Activated CD4-positive, alpha-beta T cell treated with anti-CD3 and anti-CD28 coated beads, Interleukin-2, amount 10 ng/mL, durations not matched to agents 24 days and 14 days (primary cell): Measurements from ENCODE around the gene SERPINA9. TPM values are rescaled to one million over a fixed set of nuclear protein-coding genes. Genes with fewer than 3 reads are reported as not detected.
"Not testable (repeated sequence)": the region's sequence is repeated elsewhere in the genome, so short reads cannot be mapped to it uniquely, and the experiment has no call there.

ENCODE experiments used
- DNase-seq: peaks from one replicate; pipeline ENCODE4 v3.0.0; 2022
- H3K27ac Mint-ChIP-seq: one replicate; pipeline ENCODE4 v1.8.0; 2022; ENCODE audit warnings: mild to moderate bottlenecking, mixed read lengths
- H3K27me3 Mint-ChIP-seq: one replicate; pipeline ENCODE4 v1.8.0; 2022; ENCODE audit warnings: mixed read lengths
- H3K36me3 Mint-ChIP-seq: one replicate; pipeline ENCODE4 v1.8.0; 2022; ENCODE audit warnings: low read depth, mild to moderate bottlenecking, mixed read lengths
- H3K4me1 Mint-ChIP-seq: one replicate; pipeline ENCODE4 v1.8.0; 2021; ENCODE audit warnings: mixed read lengths
- H3K4me3 Mint-ChIP-seq: one replicate; pipeline ENCODE4 v1.8.0; 2022; ENCODE audit warnings: mild to moderate bottlenecking, moderate library complexity, mixed read lengths
- H3K9me3 Mint-ChIP-seq: one replicate; pipeline ENCODE4 v1.8.0; 2021; ENCODE audit warnings: mixed read lengths
- intact Hi-C: fragments of 100-400 bp; cut with micrococcal nuclease; formaldehyde crosslinking; loops from one replicate; pipeline ENCODE4 v1.15.1; 2023
- total RNA-seq: library from RNA; stranded (reverse); gene quantifications from 2 replicates; pipeline ENCODE4 v1.2.3, GENCODE V29; 2022

The SERPINA9 gene
- total RNA-seq, 1 donor from 2014 or later: not detected

DNA sequence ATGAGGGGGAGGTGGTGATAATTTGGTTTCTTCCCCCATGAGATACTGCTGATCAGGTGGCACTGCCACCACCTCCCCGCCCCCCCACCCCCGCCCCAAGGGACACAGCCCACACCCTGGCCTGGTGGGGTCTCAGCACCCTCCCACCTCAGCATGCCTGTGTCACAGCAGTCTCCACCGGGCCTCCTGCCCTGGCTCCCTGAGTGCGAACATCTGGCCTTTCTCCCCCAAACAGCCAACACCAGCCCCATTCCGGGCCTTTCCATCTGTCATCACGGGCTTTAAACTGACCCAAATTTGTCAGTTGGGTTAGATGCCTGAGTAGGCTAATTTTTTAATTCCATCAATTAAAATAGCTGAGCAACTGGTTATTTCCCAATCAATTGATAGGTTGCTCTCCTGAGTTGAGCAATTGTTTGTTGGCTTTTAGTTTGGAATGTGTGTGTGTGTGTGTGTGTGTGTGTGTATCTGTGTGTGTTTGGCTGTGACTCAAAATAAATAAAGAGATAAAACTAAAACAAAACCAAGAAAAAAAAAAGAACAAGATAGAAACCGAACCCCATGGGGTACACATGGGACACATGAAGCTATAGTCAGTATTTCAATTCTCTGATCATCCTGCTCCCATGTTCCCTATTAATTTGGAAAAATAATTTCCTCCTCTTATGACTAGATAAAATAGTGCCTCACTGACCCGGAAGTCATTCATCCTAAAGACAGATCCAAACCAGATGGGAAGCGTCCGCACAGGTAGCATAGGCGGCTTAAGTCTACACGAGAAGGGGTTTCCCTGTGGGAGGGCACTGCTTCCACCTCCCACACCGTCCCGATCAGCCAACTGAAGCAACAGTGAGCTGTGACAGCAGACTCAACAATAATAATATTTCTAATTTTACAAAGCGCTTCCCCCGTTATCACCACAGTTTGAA, 25.9 kb upstream of the SERPINA9 start:
- H3K4me1 Mint-ChIP-seq: no peaks in the 10 kb centered on the region
- H3K4me3 Mint-ChIP-seq: no peak overlapping the region
- DNase-seq: no peak
- H3K9me3 Mint-ChIP-seq: no peaks in the 10 kb centered on the region
- no peaks in the 10 kb centered on the region for H3K36me3 Mint-ChIP-seq
- H3K27ac Mint-ChIP-seq: no peak overlapping the region
- H3K27me3 Mint-ChIP-seq: no peaks in the 10 kb centered on the region
- intact Hi-C loops: no loop called here

DNA sequence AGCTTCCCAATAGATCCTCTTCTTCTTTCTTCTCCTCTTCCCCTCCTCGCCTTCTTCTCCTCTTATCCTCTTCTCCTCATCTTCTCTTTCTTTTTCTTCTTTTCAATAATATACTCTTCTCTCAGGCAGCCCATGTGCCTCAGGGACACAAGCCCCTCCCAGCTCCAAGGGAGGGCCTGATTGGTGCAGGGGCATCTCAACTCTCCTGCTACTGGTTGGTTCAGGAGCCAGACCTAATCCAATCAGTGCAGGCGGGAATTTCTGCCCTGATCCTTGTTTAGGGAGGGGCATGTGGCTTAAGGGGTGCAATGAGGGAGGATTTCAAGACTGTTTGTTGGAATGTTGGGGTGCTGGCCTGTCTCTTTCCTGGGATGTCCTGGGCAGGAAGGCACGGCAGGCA, 24.3 kb upstream of the SERPINA9 start:
- Mint-ChIP-seq H3K9me3 (no peaks in the 10 kb centered on the region), H3K36me3 (no peaks in the 10 kb centered on the region), H3K27me3 (no peaks in the 10 kb centered on the region), H3K4me3 (no peak overlapping the region), H3K27ac (no peak overlapping the region), H3K4me1 (no peaks in the 10 kb centered on the region)
- DNase-seq: no peak
- intact Hi-C loops: no loop called here

DNA sequence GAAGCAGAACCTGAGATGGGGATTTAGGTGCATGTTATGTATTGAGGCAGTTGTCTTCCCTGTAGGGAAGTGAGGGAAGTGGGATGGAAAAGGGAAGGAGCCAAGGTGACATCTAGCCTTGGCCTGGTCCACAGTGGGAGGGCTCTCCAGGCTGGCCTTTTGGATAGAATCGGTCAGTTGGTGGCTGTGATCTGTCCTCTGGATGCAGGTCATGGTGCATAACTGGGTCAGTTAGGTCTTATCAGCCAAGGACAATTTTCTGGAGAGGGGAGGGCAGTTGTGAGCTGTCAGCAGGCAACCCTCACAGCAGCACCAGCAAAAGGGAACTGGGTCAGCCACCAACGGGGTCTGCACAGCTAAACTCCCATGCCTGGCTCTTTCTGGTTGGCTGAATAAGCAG, 23.7 kb upstream of the SERPINA9 start:
- no peaks in the 10 kb centered on the region for H3K4me1 Mint-ChIP-seq
- no peak overlapping the region for H3K4me3 Mint-ChIP-seq
- no peak for DNase-seq
- no peaks in the 10 kb centered on the region for H3K36me3 Mint-ChIP-seq
- H3K27me3 Mint-ChIP-seq: no peaks in the 10 kb centered on the region
- intact Hi-C loops: no loop called here
- no peak overlapping the region for H3K27ac Mint-ChIP-seq
- no peaks in the 10 kb centered on the region for H3K9me3 Mint-ChIP-seq

DNA sequence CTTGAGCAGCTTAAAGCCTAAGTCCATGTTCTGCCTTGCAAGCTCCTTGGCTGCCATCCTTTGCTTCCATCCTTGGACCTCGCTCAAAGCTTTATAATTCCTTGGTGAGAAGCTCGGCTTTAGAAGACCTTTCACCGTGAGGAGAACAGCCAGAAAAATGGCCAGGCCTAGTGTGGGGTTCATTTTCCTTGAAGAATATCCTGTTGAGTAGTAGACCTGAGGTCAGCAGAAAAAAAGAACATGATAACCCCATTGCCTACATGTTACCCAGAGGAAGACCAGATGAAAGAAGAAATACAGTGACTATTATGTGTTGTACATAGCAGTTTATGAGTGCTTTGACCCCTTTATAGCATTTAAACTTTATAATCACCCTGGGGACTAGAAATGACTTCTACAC, 22.2 kb upstream of the SERPINA9 start:
- intact Hi-C loops: no loop called here
- Mint-ChIP-seq H3K36me3 (no peaks in the 10 kb centered on the region), H3K4me1 (no peaks in the 10 kb centered on the region), H3K27me3 (no peaks in the 10 kb centered on the region), H3K9me3 (no peaks in the 10 kb centered on the region), H3K4me3 (no peak overlapping the region), H3K27ac (no peak overlapping the region)
- no peak for DNase-seq

DNA sequence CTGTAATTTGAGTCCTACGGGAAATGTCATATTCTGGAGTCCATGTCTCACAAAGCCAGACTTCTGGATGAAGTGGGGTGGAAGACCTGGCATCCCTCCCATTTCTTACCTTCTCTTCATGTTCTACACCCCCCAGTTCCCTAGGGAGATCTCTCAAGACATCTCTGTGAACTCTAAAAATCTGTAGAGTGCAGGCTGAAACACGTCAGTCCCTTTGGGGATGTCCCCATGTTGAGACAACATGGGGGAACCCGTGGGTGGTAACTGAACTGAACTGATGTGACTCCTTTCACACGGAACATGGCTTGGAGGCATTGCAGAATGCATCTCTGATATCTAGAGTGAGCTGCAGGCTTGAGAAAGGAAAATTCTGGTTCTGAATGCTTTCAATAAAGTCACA, 18.1 kb upstream of the SERPINA9 start:
- no peak overlapping the region for H3K4me3 Mint-ChIP-seq
- H3K4me1 Mint-ChIP-seq: no peaks in the 10 kb centered on the region
- intact Hi-C loops: no loop called here
- no peak for DNase-seq
- H3K36me3 Mint-ChIP-seq: no peaks in the 10 kb centered on the region
- H3K27me3 Mint-ChIP-seq: no peaks in the 10 kb centered on the region
- no peaks in the 10 kb centered on the region for H3K9me3 Mint-ChIP-seq
- H3K27ac Mint-ChIP-seq: no peak overlapping the region

DNA sequence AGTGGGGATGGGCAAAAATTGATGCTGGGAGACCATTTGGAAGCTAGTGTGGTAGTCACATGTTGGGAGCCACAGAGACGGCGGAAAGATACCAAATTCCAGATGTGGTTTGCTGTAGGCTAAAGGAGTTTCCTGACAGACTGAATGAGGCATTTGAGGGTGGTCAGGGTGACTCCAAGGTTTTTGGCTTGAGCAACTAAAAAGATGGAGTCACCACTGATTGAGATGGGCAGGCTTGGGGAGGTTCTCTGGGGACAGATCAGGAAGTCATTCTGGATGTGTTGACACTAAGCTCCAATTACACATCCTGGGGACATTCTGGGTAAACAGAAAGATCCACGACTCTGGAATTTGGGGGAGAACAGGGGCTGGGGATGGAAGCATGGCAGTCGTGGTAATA, 15.5 kb upstream of the SERPINA9 start:
- no peak overlapping the region for H3K27ac Mint-ChIP-seq
- no peaks in the 10 kb centered on the region for H3K4me1 Mint-ChIP-seq
- no peaks in the 10 kb centered on the region for H3K36me3 Mint-ChIP-seq
- H3K4me3 Mint-ChIP-seq: no peak overlapping the region
- no peak for DNase-seq
- no peaks in the 10 kb centered on the region for H3K9me3 Mint-ChIP-seq
- H3K27me3 Mint-ChIP-seq: no peaks in the 10 kb centered on the region
- intact Hi-C loops: no loop called here

DNA sequence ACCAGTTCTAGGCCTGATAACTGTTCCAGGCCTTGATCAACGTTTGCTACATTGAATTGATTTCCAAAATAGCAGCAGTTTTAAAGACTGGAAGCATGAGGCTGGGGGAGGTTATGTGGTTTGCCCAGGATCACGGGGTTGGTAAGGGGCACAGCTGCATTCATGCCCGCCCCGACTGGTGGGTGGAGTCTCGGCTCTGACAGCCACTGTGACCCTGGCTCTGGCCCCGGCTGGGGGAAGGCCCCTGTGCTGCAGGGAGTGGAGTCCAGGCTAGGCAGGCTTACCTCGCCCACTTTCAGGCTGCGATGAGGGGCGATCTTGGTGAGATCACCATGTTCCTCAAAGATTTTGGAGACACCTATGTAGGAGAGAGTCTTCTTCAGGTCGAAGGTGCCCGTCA, 13.3 kb upstream of the SERPINA9 start:
- intact Hi-C loops: loop anchor here (5.0 kb wide), 2 partner anchors 132 to 357 kb away; no protein-coding TSS in a partner anchor
- Mint-ChIP-seq H3K36me3 (no peaks in the 10 kb centered on the region), H3K27me3 (no peaks in the 10 kb centered on the region), H3K9me3 (no peaks in the 10 kb centered on the region), H3K4me1 (peaks cover 1% of the 10 kb centered on the region), H3K4me3 (no peak overlapping the region), H3K27ac (no peak overlapping the region)
- DNase-seq: no peak

DNA sequence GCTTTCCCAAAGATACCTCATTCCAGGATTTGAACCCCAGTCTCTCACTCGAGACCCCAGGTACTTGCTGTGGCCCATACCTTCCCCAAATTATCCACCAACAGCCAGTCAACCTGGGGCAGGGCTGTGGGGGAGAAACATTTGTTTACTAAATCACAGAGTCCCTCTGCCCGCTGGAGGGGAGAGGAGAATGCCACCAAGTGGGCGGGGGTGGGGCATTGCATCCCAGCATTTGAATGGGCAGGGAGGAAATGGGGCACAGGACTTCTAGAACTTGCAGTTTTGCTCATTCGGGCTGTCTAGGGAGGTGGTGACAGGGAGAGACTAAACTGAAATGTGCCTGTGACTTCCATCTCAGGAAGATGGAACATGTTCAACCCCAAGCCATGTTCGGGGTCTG, 10.9 kb upstream of the SERPINA9 start:
- peaks cover 1% of the 10 kb centered on the region for H3K4me1 Mint-ChIP-seq
- no peak for DNase-seq
- no peak overlapping the region for H3K4me3 Mint-ChIP-seq
- no peaks in the 10 kb centered on the region for H3K9me3 Mint-ChIP-seq
- H3K36me3 Mint-ChIP-seq: no peaks in the 10 kb centered on the region
- no peaks in the 10 kb centered on the region for H3K27me3 Mint-ChIP-seq
- intact Hi-C loops: loop anchor here (1.0 to 5.0 kb wide), 3 partner anchors 53 to 355 kb away; no protein-coding TSS in a partner anchor
- H3K27ac Mint-ChIP-seq: no peak overlapping the region

DNA sequence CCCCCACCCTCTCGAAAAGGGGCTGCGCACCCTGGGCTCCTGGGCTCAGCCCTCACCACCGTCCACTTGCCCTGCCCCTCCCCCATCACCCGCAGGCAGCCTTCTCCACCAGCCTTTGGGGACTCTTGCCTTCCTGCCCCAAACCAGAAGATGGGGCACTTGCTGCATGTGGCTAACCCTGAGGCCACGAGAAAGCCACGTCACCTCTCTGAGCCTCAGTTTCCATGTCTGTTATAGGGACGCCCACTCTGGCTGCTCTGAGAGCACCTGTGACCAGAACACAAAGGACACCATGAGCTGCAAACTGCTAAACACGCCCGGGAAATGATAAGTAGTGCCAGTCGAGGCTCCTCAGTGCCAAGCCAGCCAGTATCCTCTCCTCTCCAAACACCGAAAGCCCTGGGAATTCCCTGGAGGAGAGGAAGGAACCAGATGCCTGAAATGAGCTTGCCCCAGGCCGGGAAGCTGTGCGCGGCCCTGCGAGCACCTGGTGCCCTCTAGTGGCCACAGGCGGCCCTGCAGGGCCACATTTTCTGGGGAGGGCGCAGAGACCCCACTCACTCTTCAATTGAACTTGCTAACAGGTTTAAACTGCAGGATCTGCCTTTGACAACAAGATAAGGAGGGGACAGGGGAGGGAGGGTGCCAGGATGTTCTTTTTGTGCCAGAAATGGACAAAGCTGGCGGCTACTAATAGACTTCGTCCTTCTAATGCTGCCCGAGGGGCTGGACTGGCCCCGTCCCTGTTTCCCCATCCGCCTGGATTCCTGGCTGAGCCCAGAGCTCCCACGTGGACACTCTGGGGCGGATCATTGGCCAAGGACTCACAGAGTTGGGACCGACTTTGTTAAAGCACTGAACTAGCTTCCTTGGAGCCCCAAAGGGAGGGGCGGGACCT, 10.2 kb upstream of the SERPINA9 start:
- peak; percentile 85 for DNase-seq
- intact Hi-C loops: loop anchor here (1.0 to 5.0 kb wide), 3 partner anchors 52 to 354 kb away; no protein-coding TSS in a partner anchor
- H3K4me1 Mint-ChIP-seq: peaks cover 1% of the 10 kb centered on the region
- no peak overlapping the region for H3K4me3 Mint-ChIP-seq
- H3K36me3 Mint-ChIP-seq: no peaks in the 10 kb centered on the region
- no peaks in the 10 kb centered on the region for H3K27me3 Mint-ChIP-seq
- H3K27ac Mint-ChIP-seq: no peak overlapping the region
- no peaks in the 10 kb centered on the region for H3K9me3 Mint-ChIP-seq

DNA sequence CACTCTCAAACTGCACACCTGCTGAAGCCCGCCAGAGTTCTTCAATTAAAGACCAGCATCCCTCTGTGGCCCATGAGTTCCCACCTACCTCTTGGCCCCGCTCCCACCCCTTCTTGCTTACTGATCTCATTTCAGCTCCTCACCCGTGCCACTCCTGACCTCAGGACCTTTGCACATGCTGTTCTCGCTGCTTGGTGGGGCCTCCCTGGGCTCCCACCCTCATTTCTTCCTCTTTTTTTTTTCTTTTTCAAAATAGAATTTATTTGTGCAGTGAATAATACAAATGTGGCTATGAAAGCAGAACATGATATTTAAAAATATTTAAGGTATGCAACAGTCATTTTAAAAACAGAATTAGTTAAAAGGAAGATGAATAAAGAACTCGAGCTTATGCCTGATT, 8.5 kb upstream of the SERPINA9 start:
- H3K4me1 Mint-ChIP-seq: peaks cover 1% of the 10 kb centered on the region
- intact Hi-C loops: no loop called here
- DNase-seq: no peak
- no peaks in the 10 kb centered on the region for H3K9me3 Mint-ChIP-seq
- no peaks in the 10 kb centered on the region for H3K36me3 Mint-ChIP-seq
- no peak overlapping the region for H3K4me3 Mint-ChIP-seq
- H3K27ac Mint-ChIP-seq: no peak overlapping the region
- no peaks in the 10 kb centered on the region for H3K27me3 Mint-ChIP-seq

DNA sequence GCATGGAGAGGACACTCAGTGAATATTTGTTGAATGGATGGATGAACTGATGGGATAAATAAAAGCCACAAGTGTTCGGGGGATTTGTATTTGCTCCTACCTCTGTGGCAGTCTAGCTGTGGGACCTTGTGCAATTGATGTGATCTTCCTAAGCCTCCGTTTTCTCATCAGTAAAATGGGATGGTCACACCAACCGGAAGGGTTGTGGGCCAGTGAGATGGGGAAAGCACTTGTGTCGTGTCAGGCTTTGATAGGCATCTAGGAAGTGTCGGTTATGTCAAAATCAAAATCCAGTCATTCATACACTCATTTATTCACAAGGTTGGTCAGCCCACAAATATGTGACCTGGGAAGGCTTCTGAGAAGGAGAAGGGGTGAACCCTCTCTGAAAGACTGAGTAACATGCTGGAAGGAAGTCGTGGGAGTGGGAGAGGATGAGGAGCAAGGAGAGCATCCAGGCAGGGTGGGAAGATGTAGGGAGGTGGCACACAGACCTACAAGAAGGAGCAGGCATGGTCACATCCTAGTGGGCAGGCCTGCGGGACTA, 7.8 kb upstream of the SERPINA9 start:
- Mint-ChIP-seq H3K36me3 (no peaks in the 10 kb centered on the region), H3K4me1 (peaks cover 1% of the 10 kb centered on the region), H3K27me3 (no peaks in the 10 kb centered on the region), H3K9me3 (peaks cover 5% of the 10 kb centered on the region), H3K4me3 (no peak overlapping the region), H3K27ac (no peak overlapping the region)
- intact Hi-C loops: no loop called here
- no peak for DNase-seq

DNA sequence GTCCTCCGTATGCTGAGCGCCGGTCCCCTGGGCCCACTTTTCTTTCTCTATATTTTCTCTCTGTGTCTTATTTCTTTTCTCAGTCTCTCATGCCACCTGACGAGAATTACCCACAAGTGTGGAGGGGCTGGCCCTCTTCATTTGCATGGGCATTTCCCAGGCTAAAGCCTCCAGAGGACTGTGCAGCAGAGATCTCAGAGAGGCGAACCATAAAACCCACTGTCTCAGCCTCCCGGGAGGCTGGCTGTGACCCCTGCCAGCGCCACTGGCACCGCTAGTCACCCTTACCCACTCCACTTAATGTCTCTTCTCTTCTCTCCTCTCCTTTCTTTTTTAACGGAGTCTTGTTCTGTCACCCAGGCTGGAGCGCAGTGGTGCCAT, 7.1 kb upstream of the SERPINA9 start:
- no peak overlapping the region for H3K27ac Mint-ChIP-seq
- no peak overlapping the region for H3K4me3 Mint-ChIP-seq
- peaks cover 1% of the 10 kb centered on the region for H3K4me1 Mint-ChIP-seq
- intact Hi-C loops: no loop called here
- no peak for DNase-seq
- H3K9me3 Mint-ChIP-seq: peaks cover 9% of the 10 kb centered on the region
- H3K36me3 Mint-ChIP-seq: no peaks in the 10 kb centered on the region
- no peaks in the 10 kb centered on the region for H3K27me3 Mint-ChIP-seq

DNA sequence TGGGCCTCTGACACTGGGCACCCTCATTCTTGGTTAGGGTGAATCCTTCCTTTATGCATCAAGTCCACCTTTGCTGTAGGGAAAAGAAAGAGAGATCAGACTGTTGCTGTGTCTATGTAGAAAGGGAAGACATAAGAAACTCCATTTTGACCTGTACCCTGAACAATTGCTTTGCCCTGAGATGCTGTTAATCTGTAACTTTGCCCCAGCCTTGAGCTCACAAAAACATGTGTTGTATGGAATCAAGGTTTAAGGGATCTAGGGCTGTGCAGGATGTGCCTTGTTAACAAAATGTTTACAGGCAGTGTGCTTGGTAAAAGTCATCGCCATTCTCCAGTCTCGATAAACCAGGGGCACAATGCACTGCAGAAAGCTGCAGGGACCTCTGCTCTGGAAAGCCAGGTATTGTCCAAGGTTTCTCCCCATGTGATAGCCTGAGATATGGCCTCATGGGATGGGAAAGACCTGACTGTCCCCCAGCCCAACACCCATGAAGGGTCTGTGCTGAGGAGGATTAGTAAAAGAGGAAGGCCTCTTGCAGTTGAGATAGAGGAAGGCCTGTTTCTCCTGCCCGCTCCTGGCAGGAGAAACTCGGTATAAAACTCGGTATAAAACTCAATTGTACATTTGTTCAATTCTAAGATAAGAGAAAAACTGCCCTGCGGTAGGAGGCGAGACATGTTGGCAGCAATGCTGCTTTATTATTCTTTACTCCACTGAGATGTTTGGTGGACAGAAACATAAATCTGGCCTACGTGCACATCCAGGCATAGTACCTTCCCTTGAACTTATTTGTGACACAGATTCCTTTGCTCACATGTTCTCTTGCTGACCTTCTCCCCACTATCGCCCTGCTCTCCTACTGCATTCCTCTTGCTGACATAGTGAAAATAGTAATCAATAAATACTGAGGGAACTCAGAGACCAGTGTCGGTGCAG, 6.4 kb upstream of the SERPINA9 start:
- not testable (repeated sequence) for H3K9me3 Mint-ChIP-seq, H3K36me3 Mint-ChIP-seq, H3K4me3 Mint-ChIP-seq

More for the DNA sequence above, 6.4 kb upstream of the SERPINA9 start:
- H3K27ac Mint-ChIP-seq, DNase-seq, H3K27me3 Mint-ChIP-seq, intact Hi-C loops, H3K4me1 Mint-ChIP-seq: not testable (repeated sequence)
